ENCODE results near the gene KIAA0930.

The KIAA0930 gene

GRCh38 chr22:45235851-45236342 is 4.8 kb downstream of the KIAA0930 start:
- no peak for DNase-seq

GRCh38 chr22:45235101-45235777 is 5.5 kb downstream of the KIAA0930 start:
- no peak for DNase-seq

- no peak for DNase-seq
Observed at GRCh38 chr22:45233827-45234226, 6.9 kb downstream of the KIAA0930 start.

- no peak for DNase-seq
Observed at GRCh38 chr22:45233386-45233785, 7.3 kb downstream of the KIAA0930 start.

GRCh38 chr22:45231293-45231692 is 9.4 kb downstream of the KIAA0930 start:
- no peak for DNase-seq

- DNase-seq, result no peak
Observed at GRCh38 chr22:45230026-45230721, 10.5 kb downstream of the KIAA0930 start.

- DNase-seq, result no peak
Observed at GRCh38 chr22:45229181-45229580, 11.5 kb downstream of the KIAA0930 start.

- no peak for DNase-seq
Observed at GRCh38 chr22:45228401-45228754, 12.3 kb downstream of the KIAA0930 start.

- DNase-seq, result no peak
Observed at GRCh38 chr22:45227645-45228400, 12.9 kb downstream of the KIAA0930 start.

GRCh38 chr22:45226503-45227186 is 14.0 kb downstream of the KIAA0930 start:
- DNase-seq, result no peak

- no peak for DNase-seq
Observed at GRCh38 chr22:45225732-45226502, 14.8 kb downstream of the KIAA0930 start.

GRCh38 chr22:45224988-45225731 is 15.5 kb downstream of the KIAA0930 start:
- DNase-seq, result no peak

- no peak for DNase-seq
Observed at GRCh38 chr22:45224331-45224730, 16.4 kb downstream of the KIAA0930 start.

- DNase-seq, result no peak
Observed at GRCh38 chr22:45223304-45224117, 17.2 kb downstream of the KIAA0930 start.

- no peak for DNase-seq
Observed at GRCh38 chr22:45221201-45221600, 19.5 kb downstream of the KIAA0930 start.

GRCh38 chr22:45218976-45219375 is 21.7 kb downstream of the KIAA0930 start:
- DNase-seq, result no peak

GRCh38 chr22:45217806-45218205 is 22.9 kb downstream of the KIAA0930 start:
- DNase-seq, result no peak

GRCh38 chr22:45217345-45217744 is 23.3 kb downstream of the KIAA0930 start:
- DNase-seq, result no peak

- DNase-seq, result no peak
Observed at GRCh38 chr22:45216133-45217003, 24.3 kb downstream of the KIAA0930 start.

Data from cortex of kidney (tissue), 1 donor.